Ishikawa (cell line): ENCODE data around the gene SLC2A1.

ENCODE experiments used
- EGR1 ChIP-seq: IDR thresholded peaks from 2 replicates; pipeline ENCODE4 v1.6.1; 2012
- FOXM1 ChIP-seq: IDR thresholded peaks from 2 replicates; pipeline ENCODE4 v1.6.1; 2012; ENCODE audit warnings: low read depth, borderline replicate concordance
- TAF1 ChIP-seq: IDR thresholded peaks from 2 replicates; pipeline ENCODE4 v1.6.1; 2012; ENCODE audit warnings: low read depth, mild to moderate bottlenecking

DNA sequence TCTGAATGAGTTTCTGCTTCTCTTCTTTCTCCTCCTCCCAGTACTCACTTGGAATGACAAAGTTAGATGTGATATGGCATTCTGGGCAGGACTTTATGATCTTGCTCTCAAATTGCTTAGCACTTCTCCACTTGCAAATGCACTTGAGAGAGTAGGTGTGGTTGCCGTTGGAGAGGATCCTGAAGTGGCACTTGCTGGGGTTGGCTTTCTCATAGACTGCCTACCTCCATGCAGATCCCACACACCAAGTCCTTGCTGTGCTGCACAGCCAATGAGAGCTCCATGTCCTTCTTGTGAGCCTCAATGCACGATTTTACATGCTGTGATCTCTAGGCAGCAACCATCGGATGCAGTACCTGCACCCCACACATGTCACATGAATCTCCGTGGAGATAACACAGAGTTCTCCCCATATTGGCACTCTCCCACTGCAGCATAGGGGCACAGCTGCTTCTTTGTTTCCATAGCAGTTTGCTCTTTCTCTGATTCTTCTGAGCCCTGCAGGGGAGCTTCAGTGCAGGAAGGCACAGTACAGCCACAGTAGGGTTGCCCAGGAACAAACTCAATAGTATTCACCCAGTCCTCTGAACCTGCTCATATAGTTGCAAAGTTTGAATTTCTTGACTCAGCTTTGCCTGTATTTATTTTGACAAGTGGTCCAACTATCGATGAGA is 67.1 kb downstream of the SLC2A1 start:
- no peak for TF ChIP-seq FOXM1
- TF ChIP-seq TAF1, result no peak
- no peak for TF ChIP-seq EGR1
